ENCODE measurements around the gene ELP4. TPM values are rescaled to one million over a fixed set of nuclear protein-coding genes. Genes with fewer than 3 reads are reported as not detected.
"Not testable (repeated sequence)": the region's sequence is repeated elsewhere in the genome, so short reads cannot be mapped to it uniquely, and the experiment has no call there.

Gene ELP4
- polyA plus RNA-seq, 2 of the 4 experiments (the other 2 are of a cell fraction), result 16.9 to 26.0 TPM

GRCh38 chr11:31692466-31692865 lies 182.9 kb downstream of the ELP4 start:
- ChIA-PET POLR2A (no interaction called here), CTCF (interaction anchor here (1.7 to 2.5 kb wide), 2 partner anchors 14 to 52 kb away, joined by 4 to 5 read pairs; no protein-coding TSS in a partner anchor)
- H3K4me2 ChIP-seq, result no peak overlapping the region
- WGBS (ENCODE audit: missing lambda C conversion rate), result 98% methylated on average over 2 of the region's 2 CpGs
- no peak for FAIRE-seq
- H3K9me3 ChIP-seq, result no peaks in the 10 kb centered on the region
- H3K4me3 ChIP-seq, result no peak overlapping the region
- TF ChIP-seq MYC (IDR thresholded peaks at IDR 0.05; ENCODE audit: borderline replicate concordance, low read length) (no peak), BCL3 (IDR thresholded peaks at IDR 0.05) (no peak), GATA3 (IDR thresholded peaks at IDR 0.05; ENCODE audit: borderline replicate concordance) (no peak), PHF8 (IDR thresholded peaks at IDR 0.05; ENCODE audit: borderline replicate concordance, low read depth) (no peak), HOXB13 (CRISPR knock-in tag; IDR thresholded peaks at IDR 0.05; ENCODE audit: low read depth) (no peak), ZFP36 (IDR thresholded peaks at IDR 0.05; ENCODE audit: borderline replicate concordance, partially characterized antibody) (no peak), EHF (CRISPR knock-in tag; IDR thresholded peaks at IDR 0.05) (no peak), FOXS1 (CRISPR knock-in tag; IDR thresholded peaks at IDR 0.05) (no peak), HOXA7 (CRISPR knock-in tag; IDR thresholded peaks at IDR 0.05) (no peak), RNF2 (IDR thresholded peaks at IDR 0.05; ENCODE audit: borderline replicate concordance, low read depth) (no peak), ATOH8 (CRISPR knock-in tag; IDR thresholded peaks at IDR 0.05; ENCODE audit: low read depth) (no peak), CHD4 (IDR thresholded peaks at IDR 0.05; ENCODE audit: borderline replicate concordance) (no peak), HDAC2 (IDR thresholded peaks at IDR 0.05) (no peak), ZSCAN20 (CRISPR knock-in tag; IDR thresholded peaks at IDR 0.05) (no peak), ZNF302 (CRISPR knock-in tag; IDR thresholded peaks at IDR 0.05) (no peak), NR3C1 (IDR thresholded peaks at IDR 0.05) (no peak), SREBF2 (IDR thresholded peaks at IDR 0.05) (no peak)
- no peak for ATAC-seq
- DNase-seq (ENCODE audit: low read depth in 1 of 2, low spot score in 1 of 2), result no peak
- H3K4me1 ChIP-seq, result peaks cover 3% of the 10 kb centered on the region; the same call in 1 of the 3 replicates
- H3K27ac ChIP-seq, result no peak overlapping the region

GRCh38 chr11:31697049-31697448 lies 187.5 kb downstream of the ELP4 start:
- H3K4me3 ChIP-seq; FAIRE-seq; CTCF ChIA-PET; ATAC-seq; H3K9me3 ChIP-seq; H3K4me2 ChIP-seq; DNase-seq (ENCODE audit: low read depth in 1 of 2, low spot score in 1 of 2); POLR2A ChIA-PET; H3K4me1 ChIP-seq; H3K27ac ChIP-seq: not testable (repeated sequence)
- 83% methylated on average over 1 of the region's 1 CpG for WGBS (ENCODE audit: missing lambda C conversion rate)

DNA sequence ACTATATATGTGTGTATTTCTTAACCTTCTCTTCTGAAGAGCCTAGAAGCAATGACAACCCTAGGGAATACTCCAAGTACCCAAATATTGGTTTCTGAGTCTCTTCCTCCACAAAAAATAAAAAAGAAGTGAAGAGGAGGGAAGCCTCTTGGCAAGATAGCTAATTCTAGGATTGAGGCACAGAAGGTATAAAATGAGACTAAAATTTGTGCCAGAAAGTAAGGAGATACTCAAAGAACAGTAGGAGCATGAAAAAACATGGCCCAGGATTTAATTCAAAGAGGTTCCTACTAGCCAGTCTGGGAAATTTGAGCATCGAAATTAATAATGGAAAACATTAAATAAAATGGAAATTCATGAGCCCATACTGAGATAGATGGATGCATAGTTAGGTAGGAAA lies 189.5 kb downstream of the ELP4 start:
- ChIA-PET CTCF (no interaction called here), POLR2A (no interaction called here)
- Histone ChIP-seq H3K9me3 (no peaks in the 10 kb centered on the region), H3K27ac (no peak overlapping the region), H3K4me3 (no peak overlapping the region), H3K4me1 (peaks cover 6% of the 10 kb centered on the region; the same call in 1 of the 3 replicates), H3K4me2 (no peak overlapping the region)
- WGBS (ENCODE audit: missing lambda C conversion rate), result 66% methylated on average over 1 of the region's 1 CpG
- ATAC-seq, result no peak
- no peak for TF ChIP-seq RNF2 (IDR thresholded peaks at IDR 0.05; ENCODE audit: borderline replicate concordance, low read depth)
- no peak for TF ChIP-seq POLR2AphosphoS2 (conservative IDR thresholded peaks at IDR 0.05; ENCODE audit: low read length)
- TF ChIP-seq HOXB13 (CRISPR knock-in tag; IDR thresholded peaks at IDR 0.05; ENCODE audit: low read depth), result no peak
- FAIRE-seq, result no peak
- DNase-seq (ENCODE audit: low read depth in 1 of 2, low spot score in 1 of 2), result no peak

DNA sequence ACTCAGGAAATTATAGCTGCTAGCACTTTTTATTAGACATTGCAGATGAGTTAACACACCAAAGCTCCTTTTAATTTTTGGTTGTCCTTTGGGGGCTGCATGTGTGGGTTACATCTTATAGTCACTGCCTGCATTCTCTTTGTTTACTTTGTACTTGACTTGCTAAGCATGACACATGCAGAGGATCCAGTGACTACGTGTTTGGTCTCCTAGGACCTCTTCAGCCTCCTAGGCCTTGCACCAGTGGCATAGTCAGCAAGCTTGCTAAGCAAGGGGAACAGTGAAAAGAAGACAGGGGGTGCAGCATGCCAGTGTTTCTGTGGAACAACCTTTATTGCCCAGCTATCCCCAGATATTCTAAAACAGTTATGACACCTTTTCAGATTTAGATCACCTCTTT lies 193.4 kb downstream of the ELP4 start:
- peak; percentile 62 to 67; a peak in 5 of 6 replicates for ATAC-seq

More for the DNA sequence above, 193.4 kb downstream of the ELP4 start:
- 5% methylated on average over 1 of the region's 1 CpG for WGBS (ENCODE audit: missing lambda C conversion rate)
- 0 out of 3 replicates have a peak overlapping the region, but pooled peaks have one; percentile 11 for H3K4me2 ChIP-seq
- no peak overlapping the region for H3K4me3 ChIP-seq
- peak; percentile 3 to 39 for DNase-seq (ENCODE audit: low read depth in 1 of 2, low spot score in 1 of 2)
- CTCF ChIA-PET, result no interaction called here
- no peaks in the 10 kb centered on the region for H3K9me3 ChIP-seq
- TF ChIP-seq KDM1A (IDR thresholded peaks at IDR 0.05; ENCODE audit: low read depth), result no peak
- FAIRE-seq, result no peak
- POLR2A ChIA-PET, result no interaction called here
- peaks cover 6% of the 10 kb centered on the region; the same call in 1 of the 3 replicates for H3K4me1 ChIP-seq
- H3K27ac ChIP-seq, result no peak overlapping the region

All from A549 (cell line).